Measurements from ENCODE around the gene LSAMP. TPM values are rescaled to one million over a fixed set of nuclear protein-coding genes. Genes with fewer than 3 reads are reported as not detected.

The LSAMP gene
- total RNA-seq, 2 donors from 2014 or later, result 1.9 to 5.4 TPM

DNA sequence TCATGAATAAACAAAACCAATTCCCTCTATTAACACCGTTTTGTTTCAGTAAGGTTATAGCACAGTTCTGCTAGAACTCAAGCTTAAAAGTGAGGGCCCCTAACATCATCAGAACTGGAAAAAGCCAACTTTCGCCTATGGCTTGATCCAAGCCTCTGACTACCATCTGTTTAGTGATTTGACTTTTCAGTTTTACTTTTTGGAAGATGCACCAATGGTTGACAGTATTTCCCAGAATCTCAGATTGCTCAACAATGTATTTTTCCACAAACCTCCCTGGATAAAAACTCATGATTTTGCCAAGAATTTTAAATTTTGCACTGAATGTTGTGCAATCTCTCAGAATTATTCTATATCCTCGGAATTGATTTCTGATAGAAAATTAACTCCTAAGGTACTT lies 190.7 kb downstream of the LSAMP start:
- ATAC-seq (ENCODE audit: insufficient number of reproducible peaks, low FRiP score, low read depth), result no peak
- Histone ChIP-seq H3K27ac (no peak overlapping the region), H3K36me3 (no peaks in the 10 kb centered on the region), H3K4me3 (no peak overlapping the region), H3K27me3 (replicated peaks; ENCODE audit: insufficient read depth) (no peaks in the 10 kb centered on the region), H3K4me1 (ENCODE audit: control insufficient read depth in 1 of 2, low read depth in 2 of 2) (no peaks in the 10 kb centered on the region), H3K9me3 (no peaks in the 10 kb centered on the region)
- DNase-seq (ENCODE audit: low spot score), result no peak
- TF ChIP-seq, protein P1, sequence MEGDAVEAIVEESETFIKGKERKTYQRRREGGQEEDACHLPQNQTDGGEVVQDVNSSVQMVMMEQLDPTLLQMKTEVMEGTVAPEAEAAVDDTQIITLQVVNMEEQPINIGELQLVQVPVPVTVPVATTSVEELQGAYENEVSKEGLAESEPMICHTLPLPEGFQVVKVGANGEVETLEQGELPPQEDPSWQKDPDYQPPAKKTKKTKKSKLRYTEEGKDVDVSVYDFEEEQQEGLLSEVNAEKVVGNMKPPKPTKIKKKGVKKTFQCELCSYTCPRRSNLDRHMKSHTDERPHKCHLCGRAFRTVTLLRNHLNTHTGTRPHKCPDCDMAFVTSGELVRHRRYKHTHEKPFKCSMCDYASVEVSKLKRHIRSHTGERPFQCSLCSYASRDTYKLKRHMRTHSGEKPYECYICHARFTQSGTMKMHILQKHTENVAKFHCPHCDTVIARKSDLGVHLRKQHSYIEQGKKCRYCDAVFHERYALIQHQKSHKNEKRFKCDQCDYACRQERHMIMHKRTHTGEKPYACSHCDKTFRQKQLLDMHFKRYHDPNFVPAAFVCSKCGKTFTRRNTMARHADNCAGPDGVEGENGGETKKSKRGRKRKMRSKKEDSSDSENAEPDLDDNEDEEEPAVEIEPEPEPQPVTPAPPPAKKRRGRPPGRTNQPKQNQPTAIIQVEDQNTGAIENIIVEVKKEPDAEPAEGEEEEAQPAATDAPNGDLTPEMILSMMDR (IDR thresholded peaks at IDR 0.05), result no peak

DNA sequence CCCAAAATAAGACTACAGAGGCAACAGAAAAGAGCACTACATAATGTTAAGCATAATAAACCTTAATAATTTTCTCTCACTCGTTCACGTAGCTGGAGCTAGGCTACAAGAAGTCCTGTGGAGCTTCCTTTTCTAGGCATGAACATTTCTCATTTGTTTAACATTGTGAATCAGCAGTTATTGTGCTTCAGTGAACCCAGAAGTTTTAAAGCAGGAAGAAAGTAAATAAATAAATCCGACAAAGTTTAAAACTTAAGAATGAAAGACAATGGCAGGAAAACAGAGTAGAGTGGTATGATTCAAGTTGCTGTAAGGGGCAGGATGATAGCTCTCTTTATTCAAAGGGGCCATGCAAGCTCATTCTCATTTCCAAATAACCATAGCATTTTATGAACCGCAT lies 191.8 kb downstream of the LSAMP start:
- Histone ChIP-seq H3K27me3 (replicated peaks; ENCODE audit: insufficient read depth) (no peaks in the 10 kb centered on the region), H3K9me3 (no peaks in the 10 kb centered on the region), H3K4me1 (ENCODE audit: control insufficient read depth in 1 of 2, low read depth in 2 of 2) (no peaks in the 10 kb centered on the region), H3K27ac (no peak overlapping the region), H3K36me3 (no peaks in the 10 kb centered on the region), H3K4me3 (no peak overlapping the region)
- DNase-seq (ENCODE audit: low spot score) (no peak), ATAC-seq (ENCODE audit: insufficient number of reproducible peaks, low FRiP score, low read depth) (no peak)
- TF ChIP-seq, protein P1 (IDR thresholded peaks at IDR 0.05), result no peak

DNA sequence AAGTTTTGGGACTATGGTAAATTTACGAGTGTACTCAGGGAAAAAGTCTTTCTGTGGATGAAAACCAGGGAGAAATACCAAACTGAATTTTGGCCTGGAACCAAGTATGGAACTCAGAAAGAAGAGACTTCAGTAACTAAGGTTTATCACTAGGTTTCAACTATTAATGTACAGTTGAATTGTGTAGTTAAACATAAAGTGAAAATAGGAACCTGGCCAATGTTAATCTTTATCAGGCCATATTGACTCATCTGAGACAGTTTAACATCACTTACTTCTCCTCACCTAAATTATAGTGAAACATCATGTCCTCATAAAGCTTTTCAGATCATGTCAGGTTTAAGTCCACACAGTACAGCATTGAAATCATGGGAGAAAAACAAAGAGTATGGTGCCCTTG lies 197.7 kb downstream of the LSAMP start:
- H3K27ac ChIP-seq, result no peak overlapping the region
- DNase-seq (ENCODE audit: low spot score) (no peak), ATAC-seq (ENCODE audit: insufficient number of reproducible peaks, low FRiP score, low read depth) (no peak)
- H3K36me3 ChIP-seq, result no peaks in the 10 kb centered on the region
- no peaks in the 10 kb centered on the region for H3K4me1 ChIP-seq (ENCODE audit: control insufficient read depth in 1 of 2, low read depth in 2 of 2)
- TF ChIP-seq, protein P1 (IDR thresholded peaks at IDR 0.05), result no peak
- H3K27me3 ChIP-seq (replicated peaks; ENCODE audit: insufficient read depth), result no peaks in the 10 kb centered on the region
- H3K4me3 ChIP-seq, result no peak overlapping the region
- H3K9me3 ChIP-seq, result no peaks in the 10 kb centered on the region

DNA sequence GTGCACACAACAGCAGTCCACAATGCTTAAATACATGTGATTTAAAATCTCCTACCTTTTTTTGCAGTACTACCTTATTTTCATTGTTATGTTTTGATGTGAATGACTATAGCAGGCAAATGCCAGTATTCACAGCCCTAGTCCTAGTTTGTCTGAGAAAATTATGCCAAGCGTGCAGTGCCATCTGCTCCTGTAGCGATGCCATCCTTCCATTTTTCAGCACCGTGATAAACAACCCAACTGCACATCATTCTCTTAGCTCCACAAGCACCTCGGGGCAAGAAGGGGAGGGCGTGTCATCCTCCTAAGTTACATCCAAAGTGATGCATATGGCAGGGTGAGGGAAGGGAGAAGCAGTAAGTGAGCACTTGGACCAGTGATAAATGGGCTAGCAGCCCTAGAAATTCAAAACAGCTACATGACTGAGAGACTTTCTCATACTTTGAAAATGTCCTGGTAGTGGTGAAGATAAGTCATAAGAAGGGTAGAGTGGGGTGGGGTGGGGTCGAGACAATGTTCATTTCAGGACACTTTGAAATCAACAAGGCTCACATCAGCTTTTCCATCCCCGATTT lies 198.8 kb downstream of the LSAMP start:
- no peak overlapping the region for H3K4me3 ChIP-seq
- DNase-seq (ENCODE audit: low spot score) (no peak), ATAC-seq (ENCODE audit: insufficient number of reproducible peaks, low FRiP score, low read depth) (no peak)
- no peaks in the 10 kb centered on the region for H3K9me3 ChIP-seq
- no peaks in the 10 kb centered on the region for H3K36me3 ChIP-seq
- TF ChIP-seq, protein P1 (IDR thresholded peaks at IDR 0.05), result no peak
- no peaks in the 10 kb centered on the region for H3K4me1 ChIP-seq (ENCODE audit: control insufficient read depth in 1 of 2, low read depth in 2 of 2)
- H3K27ac ChIP-seq, result no peak overlapping the region
- no peaks in the 10 kb centered on the region for H3K27me3 ChIP-seq (replicated peaks; ENCODE audit: insufficient read depth)

DNA sequence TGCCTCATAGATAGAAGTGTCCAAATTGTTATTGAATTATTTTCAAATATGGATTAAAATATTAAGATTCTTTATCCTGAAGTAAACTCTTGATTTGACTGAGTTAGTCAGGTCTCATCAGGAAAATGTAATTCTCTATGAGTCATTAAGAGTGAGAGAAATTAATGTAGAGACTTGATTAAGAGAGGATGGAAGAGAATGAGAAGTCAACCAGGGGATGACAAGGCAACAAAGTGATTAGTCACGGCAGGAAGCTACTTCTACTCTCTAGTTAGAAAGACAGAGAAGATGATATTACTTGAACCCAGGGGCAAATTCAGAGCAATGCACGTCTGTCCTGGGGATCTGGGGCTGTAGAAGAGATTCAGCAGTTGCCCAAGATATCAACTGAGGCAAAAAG lies 202.5 kb downstream of the LSAMP start:
- Histone ChIP-seq H3K9me3 (no peaks in the 10 kb centered on the region), H3K27me3 (replicated peaks; ENCODE audit: insufficient read depth) (no peaks in the 10 kb centered on the region), H3K4me3 (no peak overlapping the region), H3K36me3 (no peaks in the 10 kb centered on the region), H3K27ac (no peak overlapping the region), H3K4me1 (ENCODE audit: control insufficient read depth in 1 of 2, low read depth in 2 of 2) (no peaks in the 10 kb centered on the region)
- no peak for ATAC-seq (ENCODE audit: insufficient number of reproducible peaks, low FRiP score, low read depth)
- TF ChIP-seq, protein P1 (IDR thresholded peaks at IDR 0.05), result no peak
- no peak for DNase-seq (ENCODE audit: low spot score)
